ENCODE data around the gene SLAIN1. TPM values are rescaled to one million over a fixed set of nuclear protein-coding genes. Genes with fewer than 3 reads are reported as not detected.

The SLAIN1 gene
- total and polyA plus RNA-seq, 7 donors, result 0.69 to 19.3 (median 6.5) TPM

- TF ChIP-seq POLR2A (IDR thresholded peaks at IDR 0.05) (no peak), POLR2AphosphoS5 (IDR thresholded peaks at IDR 0.05) (no peak), EP300 (IDR thresholded peaks at IDR 0.05) (no peak), CTCF (IDR thresholded peaks at IDR 0.05) (no peak)
- no peak overlapping the region for H3K4me3 ChIP-seq
- no peak overlapping the region for H3K27ac ChIP-seq
- no peaks in the 10 kb centered on the region for H3K36me3 ChIP-seq
- intact Hi-C loops (cut with DNase I), result no loop called here
- H3K9me3 ChIP-seq, result no peaks in the 10 kb centered on the region
- no peak for DNase-seq
- H3K4me1 ChIP-seq, result no peaks in the 10 kb centered on the region
- no peaks in the 10 kb centered on the region for H3K27me3 ChIP-seq
Observed at GRCh38 chr13:77674852-77675251, 22.6 kb upstream of the SLAIN1 start.

GRCh38 chr13:77678691-77679235, 18.7 kb upstream of the SLAIN1 start:
- intact Hi-C loops (cut with DNase I), result no loop called here
- Histone ChIP-seq H3K4me3 (no peak overlapping the region), H3K4me1 (no peaks in the 10 kb centered on the region), H3K27ac (no peak overlapping the region), H3K36me3 (no peaks in the 10 kb centered on the region), H3K9me3 (no peaks in the 10 kb centered on the region), H3K27me3 (no peaks in the 10 kb centered on the region)
- WGBS, 2 donors, result 55 to 86% methylated on average over 5 of the region's 5 CpGs
- no peak for TF ChIP-seq CTCF (IDR thresholded peaks at IDR 0.05)
- TF ChIP-seq POLR2A (IDR thresholded peaks at IDR 0.05), result no peak
- no peak for TF ChIP-seq POLR2AphosphoS5 (IDR thresholded peaks at IDR 0.05)
- TF ChIP-seq EP300 (IDR thresholded peaks at IDR 0.05), result no peak
- no peak for DNase-seq

- no peak overlapping the region for H3K27ac ChIP-seq
- DNase-seq, result no peak
- no peak for TF ChIP-seq CTCF (IDR thresholded peaks at IDR 0.05)
- TF ChIP-seq POLR2A (IDR thresholded peaks at IDR 0.05), result no peak
- TF ChIP-seq POLR2AphosphoS5 (IDR thresholded peaks at IDR 0.05), result no peak
- TF ChIP-seq EP300 (IDR thresholded peaks at IDR 0.05), result no peak
- no peaks in the 10 kb centered on the region for H3K9me3 ChIP-seq
- H3K4me1 ChIP-seq, result no peaks in the 10 kb centered on the region
- 79 to 83% methylated on average over 2 of the region's 2 CpGs for WGBS, 2 donors
- intact Hi-C loops (cut with DNase I), result no loop called here
- H3K36me3 ChIP-seq, result no peaks in the 10 kb centered on the region
- no peaks in the 10 kb centered on the region for H3K27me3 ChIP-seq
- H3K4me3 ChIP-seq, result no peak overlapping the region
Observed at GRCh38 chr13:77687799-77688198, 9.7 kb upstream of the SLAIN1 start.

GRCh38 chr13:77691871-77692270, 5.6 kb upstream of the SLAIN1 start:
- H3K36me3 ChIP-seq, result no peaks in the 10 kb centered on the region
- H3K4me3 ChIP-seq, result no peak overlapping the region
- no peak overlapping the region for H3K27ac ChIP-seq
- H3K4me1 ChIP-seq, result peaks cover 0 to 8% (median 2%) of the 10 kb centered on the region in 4 donors
- DNase-seq, result no peak
- TF ChIP-seq CTCF (IDR thresholded peaks at IDR 0.05) (no peak), POLR2A (IDR thresholded peaks at IDR 0.05) (no peak), EP300 (IDR thresholded peaks at IDR 0.05) (no peak), POLR2AphosphoS5 (IDR thresholded peaks at IDR 0.05) (no peak)
- intact Hi-C loops (cut with DNase I), result loop anchor here (10.0 kb wide), 1 partner anchor 1047 kb away; no protein-coding TSS in a partner anchor
- no peaks in the 10 kb centered on the region for H3K27me3 ChIP-seq
- WGBS, 2 donors, result 52 to 70% methylated on average over 1 of the region's 1 CpG
- H3K9me3 ChIP-seq, result no peaks in the 10 kb centered on the region

Measured in sigmoid colon (tissue), 7 donors.